ENCODE data around the gene STK38.

DNA sequence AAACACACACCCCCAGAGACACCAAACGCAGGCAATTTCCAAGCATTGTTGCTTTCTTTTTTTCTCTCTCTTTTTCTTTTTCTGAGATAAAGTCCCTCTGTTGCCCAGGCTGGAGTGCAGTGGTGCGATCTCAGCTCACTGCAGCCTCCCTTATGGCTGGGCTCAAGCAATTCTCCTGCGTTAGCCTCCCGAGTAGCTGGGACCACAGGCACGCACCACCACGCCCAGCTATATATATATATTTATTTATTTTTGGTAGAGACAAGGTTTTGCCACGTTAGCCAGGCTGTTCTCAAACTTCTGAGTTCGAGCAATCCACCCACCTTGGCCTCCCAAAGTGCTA is 32.9 kb upstream of the STK38 start:
- TF ChIP-seq, protein P1, sequence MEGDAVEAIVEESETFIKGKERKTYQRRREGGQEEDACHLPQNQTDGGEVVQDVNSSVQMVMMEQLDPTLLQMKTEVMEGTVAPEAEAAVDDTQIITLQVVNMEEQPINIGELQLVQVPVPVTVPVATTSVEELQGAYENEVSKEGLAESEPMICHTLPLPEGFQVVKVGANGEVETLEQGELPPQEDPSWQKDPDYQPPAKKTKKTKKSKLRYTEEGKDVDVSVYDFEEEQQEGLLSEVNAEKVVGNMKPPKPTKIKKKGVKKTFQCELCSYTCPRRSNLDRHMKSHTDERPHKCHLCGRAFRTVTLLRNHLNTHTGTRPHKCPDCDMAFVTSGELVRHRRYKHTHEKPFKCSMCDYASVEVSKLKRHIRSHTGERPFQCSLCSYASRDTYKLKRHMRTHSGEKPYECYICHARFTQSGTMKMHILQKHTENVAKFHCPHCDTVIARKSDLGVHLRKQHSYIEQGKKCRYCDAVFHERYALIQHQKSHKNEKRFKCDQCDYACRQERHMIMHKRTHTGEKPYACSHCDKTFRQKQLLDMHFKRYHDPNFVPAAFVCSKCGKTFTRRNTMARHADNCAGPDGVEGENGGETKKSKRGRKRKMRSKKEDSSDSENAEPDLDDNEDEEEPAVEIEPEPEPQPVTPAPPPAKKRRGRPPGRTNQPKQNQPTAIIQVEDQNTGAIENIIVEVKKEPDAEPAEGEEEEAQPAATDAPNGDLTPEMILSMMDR (conservative IDR thresholded peaks at IDR 0.05; ENCODE audit: low read depth, low read length): no peak
- no peak for TF ChIP-seq EZH2 (IDR thresholded peaks at IDR 0.05; ENCODE audit: borderline replicate concordance, low read depth, low read length, poor library complexity, severe bottlenecking)

All from A673 (cell line).